ENCODE measurements around the gene CACNG4.

CACNG4 gene

DNA sequence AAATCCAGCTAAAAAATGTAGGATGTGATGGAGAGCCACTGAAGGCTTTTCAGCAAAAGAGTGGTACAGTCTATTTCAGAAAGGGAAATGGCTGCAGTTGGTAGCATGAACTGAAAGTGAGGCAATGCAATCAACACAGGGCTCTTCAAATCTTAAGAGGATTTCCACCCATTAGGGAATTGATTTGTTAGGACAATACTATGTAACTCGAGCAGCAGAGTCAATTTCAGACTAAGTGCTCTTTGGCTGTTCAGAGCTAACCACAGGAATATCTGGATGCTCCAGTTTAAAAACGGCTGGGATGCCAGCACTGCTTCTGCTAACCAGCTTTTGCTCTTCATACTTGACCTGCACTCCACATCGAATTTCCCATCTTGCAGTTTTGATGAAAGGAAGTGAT lies 104.5 kb downstream of the CACNG4 start:
- DNase-seq (ENCODE audit: low read depth) = peak; percentile 11
- no peak overlapping the region for H3K4me3 ChIP-seq (ENCODE audit: low read length)
- TF ChIP-seq, protein P1, sequence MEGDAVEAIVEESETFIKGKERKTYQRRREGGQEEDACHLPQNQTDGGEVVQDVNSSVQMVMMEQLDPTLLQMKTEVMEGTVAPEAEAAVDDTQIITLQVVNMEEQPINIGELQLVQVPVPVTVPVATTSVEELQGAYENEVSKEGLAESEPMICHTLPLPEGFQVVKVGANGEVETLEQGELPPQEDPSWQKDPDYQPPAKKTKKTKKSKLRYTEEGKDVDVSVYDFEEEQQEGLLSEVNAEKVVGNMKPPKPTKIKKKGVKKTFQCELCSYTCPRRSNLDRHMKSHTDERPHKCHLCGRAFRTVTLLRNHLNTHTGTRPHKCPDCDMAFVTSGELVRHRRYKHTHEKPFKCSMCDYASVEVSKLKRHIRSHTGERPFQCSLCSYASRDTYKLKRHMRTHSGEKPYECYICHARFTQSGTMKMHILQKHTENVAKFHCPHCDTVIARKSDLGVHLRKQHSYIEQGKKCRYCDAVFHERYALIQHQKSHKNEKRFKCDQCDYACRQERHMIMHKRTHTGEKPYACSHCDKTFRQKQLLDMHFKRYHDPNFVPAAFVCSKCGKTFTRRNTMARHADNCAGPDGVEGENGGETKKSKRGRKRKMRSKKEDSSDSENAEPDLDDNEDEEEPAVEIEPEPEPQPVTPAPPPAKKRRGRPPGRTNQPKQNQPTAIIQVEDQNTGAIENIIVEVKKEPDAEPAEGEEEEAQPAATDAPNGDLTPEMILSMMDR (conservative IDR thresholded peaks at IDR 0.05; ENCODE audit: low read length) = no peak

DNA sequence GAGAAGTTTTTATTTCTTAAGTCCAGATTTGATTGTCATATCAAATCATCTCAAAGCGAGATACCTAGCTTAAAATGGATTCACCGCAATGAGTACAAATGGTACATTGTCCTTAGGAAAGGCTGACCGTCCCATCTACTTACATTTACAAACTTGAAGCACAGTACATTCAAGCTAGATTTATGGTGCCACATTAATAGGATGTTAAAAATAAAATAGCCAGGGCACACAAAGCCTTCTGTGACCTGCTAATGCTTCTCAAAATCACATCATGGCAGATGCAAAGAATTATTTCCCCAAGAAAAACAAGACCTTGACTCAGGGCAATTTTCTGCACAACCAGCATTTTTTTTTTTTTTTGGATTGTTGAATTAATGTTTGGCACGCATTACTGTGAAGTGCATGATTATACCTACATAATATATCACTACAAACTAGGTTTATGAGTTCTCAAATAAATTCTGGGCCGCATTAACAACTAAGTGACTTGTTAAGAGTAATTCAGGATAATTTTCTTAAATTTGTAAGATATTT lies 105.2 kb downstream of the CACNG4 start:
- DNase-seq (ENCODE audit: low read depth) = no peak
- TF ChIP-seq, protein P1 (conservative IDR thresholded peaks at IDR 0.05; ENCODE audit: low read length) = no peak
- no peak overlapping the region for H3K4me3 ChIP-seq (ENCODE audit: low read length)

DNA sequence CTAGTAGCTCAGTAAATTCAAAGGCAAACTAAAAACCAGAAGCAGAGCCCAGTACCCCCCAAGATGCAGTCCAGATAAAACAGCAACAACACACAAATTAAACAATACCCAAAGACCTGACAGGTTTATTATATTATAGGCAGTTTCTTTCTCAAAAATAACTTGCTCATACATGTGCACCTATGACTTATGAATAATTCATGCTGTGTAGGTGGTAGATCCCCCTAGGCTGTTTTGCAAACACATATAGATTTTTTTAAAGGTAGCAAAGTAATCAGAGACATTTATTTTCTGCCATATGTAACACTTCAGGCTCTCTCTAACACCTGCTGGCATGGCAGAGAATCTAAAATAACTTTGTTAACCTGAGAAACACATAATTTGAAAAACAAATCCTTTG lies 107.1 kb downstream of the CACNG4 start:
- H3K4me3 ChIP-seq (ENCODE audit: low read length) = no peak overlapping the region
- TF ChIP-seq, protein P1 (conservative IDR thresholded peaks at IDR 0.05; ENCODE audit: low read length) = no peak
- DNase-seq (ENCODE audit: low read depth) = no peak

DNA sequence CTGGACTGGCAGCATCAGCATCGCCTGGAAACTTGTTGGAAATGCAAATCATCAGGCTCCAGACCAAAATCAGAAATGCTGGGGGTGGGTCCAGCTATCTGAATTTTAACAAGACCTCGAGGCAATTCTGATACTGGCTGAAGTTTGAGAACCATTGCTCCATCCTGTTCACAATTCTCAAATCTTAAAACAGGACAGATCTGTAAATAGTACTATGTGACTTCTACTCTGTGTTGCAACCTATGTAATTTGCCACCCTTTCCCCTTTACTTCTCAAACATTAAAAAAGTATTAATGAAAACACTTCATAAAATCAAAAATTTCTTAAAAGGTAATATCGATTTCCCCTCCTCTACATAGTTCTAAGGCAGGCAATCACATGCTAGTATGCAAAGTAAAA lies 108.4 kb downstream of the CACNG4 start:
- TF ChIP-seq, protein P1 (conservative IDR thresholded peaks at IDR 0.05; ENCODE audit: low read length) = no peak
- no peak overlapping the region for H3K4me3 ChIP-seq (ENCODE audit: low read length)
- DNase-seq (ENCODE audit: low read depth) = no peak

DNA sequence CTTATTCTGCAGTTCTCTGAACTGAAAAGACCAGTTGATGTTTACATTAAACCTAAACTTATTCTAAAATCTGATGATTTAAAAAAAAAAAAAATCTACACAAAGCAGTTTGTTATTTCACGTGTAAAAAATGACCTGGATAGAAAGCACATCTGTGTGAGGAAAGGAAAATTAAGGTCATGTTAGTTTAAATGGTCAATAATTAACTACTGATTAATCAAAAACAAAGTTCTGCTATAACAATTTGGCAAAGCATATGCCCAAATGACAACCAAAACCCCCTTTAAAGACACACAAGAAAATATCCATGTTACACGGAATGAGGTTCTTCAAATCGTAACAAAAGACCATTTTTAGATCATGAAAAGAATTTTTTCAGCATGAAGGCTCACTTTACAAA lies 110.3 kb downstream of the CACNG4 start:
- H3K4me3 ChIP-seq (ENCODE audit: low read length) = no peak overlapping the region
- no peak for DNase-seq (ENCODE audit: low read depth)
- TF ChIP-seq, protein P1 (conservative IDR thresholded peaks at IDR 0.05; ENCODE audit: low read length) = no peak

DNA sequence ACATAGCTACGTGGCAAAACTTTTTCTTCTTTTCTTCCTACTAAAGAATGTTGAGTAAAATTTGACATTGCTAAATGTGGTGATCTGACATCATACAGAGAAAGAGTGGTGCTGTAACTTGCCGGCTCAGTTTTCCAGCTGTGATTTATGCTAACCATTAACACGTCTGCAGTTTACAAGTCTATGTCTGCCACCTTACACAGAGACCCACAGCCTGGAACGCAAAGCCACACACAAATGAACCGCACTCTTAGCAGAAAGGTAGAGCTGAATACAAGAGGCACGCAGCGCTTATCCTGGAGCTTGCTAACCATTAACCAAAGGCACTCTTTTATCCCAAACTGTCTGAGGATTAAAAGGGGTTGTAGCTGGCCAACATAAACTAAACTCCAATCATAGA lies 111.8 kb downstream of the CACNG4 start:
- H3K4me3 ChIP-seq (ENCODE audit: low read length) = no peak overlapping the region
- no peak for DNase-seq (ENCODE audit: low read depth)
- TF ChIP-seq, protein P1 (conservative IDR thresholded peaks at IDR 0.05; ENCODE audit: low read length) = no peak

DNA sequence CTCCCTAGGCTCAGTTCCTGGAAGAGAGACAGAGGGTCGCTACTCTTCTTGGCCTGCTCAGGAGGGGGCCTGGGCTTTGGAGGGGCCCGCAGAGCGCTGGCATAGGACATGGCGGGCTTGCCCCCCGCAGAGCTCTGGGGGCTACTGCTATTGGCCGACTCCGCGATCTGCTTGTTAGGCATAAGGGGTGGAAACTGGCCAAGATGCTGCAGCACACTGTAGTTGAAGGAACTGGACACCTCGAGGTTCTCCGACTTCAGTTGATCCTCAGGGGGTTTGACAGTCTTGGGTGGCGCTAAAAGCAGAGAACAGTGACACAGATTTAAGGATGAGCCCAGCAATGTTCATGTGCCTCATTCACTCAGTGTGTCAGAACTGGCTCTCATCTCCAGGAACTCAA lies 113.8 kb downstream of the CACNG4 start:
- H3K4me3 ChIP-seq (ENCODE audit: low read length) = no peak overlapping the region
- DNase-seq (ENCODE audit: low read depth) = no peak
- TF ChIP-seq, protein P1 (conservative IDR thresholded peaks at IDR 0.05; ENCODE audit: low read length) = no peak
